HG02610 (cell line): ENCODE results near the gene TSPY10.
"Not testable (repeated sequence)": the region's sequence is repeated elsewhere in the genome, so short reads cannot be mapped to it uniquely, and the experiment has no call there.

Source experiments
- ATAC-seq: cut with Tn5 transposase; IDR thresholded peaks from one replicate; pipeline ENCODE4 v1.9.1; 2021; ENCODE audit warnings: mild to moderate bottlenecking, moderate library complexity; ENCODE audit not compliant: unreplicated experiment

The TSPY10 gene

GRCh38 chrY:9527580-9527979, at the start of gene TSPY10:
Gene TSPY10 (plus strand): TSS chrY:9527880. CDS start chrY:9527926, 46 bp downstream.
- ATAC-seq: not testable (repeated sequence)

DNA sequence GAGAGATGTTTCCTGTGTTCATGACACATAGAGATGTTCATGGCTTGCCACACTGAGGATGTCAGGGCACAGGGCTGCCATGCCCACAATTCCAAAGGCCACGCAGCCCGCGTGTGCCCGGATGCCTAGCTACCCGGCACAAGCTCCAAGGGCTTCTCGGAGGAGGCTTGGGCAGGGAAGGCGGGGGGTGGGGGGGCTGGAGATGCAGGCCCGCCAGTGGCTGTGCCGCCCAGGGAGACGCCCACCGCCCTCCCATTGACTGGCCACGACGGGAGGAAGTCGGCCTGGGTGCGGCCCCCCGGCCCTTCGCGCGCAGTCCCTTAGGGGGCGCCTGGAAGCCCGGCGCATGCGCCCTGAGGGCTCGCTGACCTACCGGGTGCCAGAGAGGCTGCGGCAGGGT, 40.7 kb upstream of the TSPY10 start, which contains the start of gene TSPY9:
TSPY9 (plus strand) TSS at position 301 of the 400 bp plus-strand sequence; CDS start at position 347, 46 bp downstream.
- ATAC-seq: not testable (repeated sequence)

DNA sequence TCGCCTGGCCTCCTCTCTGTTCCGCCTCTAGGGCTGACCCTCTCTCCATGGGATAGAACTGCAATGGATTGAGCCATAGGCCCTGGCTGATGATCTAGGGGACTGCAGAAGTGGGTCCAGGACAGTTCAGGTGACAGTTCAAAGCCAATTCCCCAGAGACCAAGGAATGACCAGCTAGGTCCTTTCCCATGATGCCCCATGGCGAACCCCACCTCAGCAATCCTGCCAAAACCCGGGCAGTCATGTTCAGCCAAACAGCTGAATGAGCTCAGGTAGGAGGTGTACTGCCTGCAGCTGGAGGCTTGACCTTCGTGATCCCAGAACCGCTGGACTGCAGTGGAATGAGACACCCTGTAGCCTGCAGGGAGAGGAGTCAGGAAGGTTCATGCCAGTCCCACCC, 23.3 kb upstream of the TSPY10 start:
- not testable (repeated sequence) for ATAC-seq

- not testable (repeated sequence) for ATAC-seq
Measured at GRCh38 chrY:9516287-9516686, 11.4 kb upstream of the TSPY10 start.
